Choroid plexus epithelial cell (primary cell): ENCODE data around the gene BMP10.

ENCODE experiments used
- DNase-seq: peaks from one replicate; pipeline ENCODE4 v3.0.0-alpha.2; 2010; ENCODE audit warnings: low read depth
- H3K4me3 ChIP-seq: 2 replicates; pipeline ENCODE4 v1.5.1; 2011; ENCODE audit warnings: low read depth, mild to moderate bottlenecking, control low read depth, low read length, moderate library complexity
- CTCF ChIP-seq: conservative IDR thresholded peaks from 2 replicates; pipeline ENCODE4 v1.5.1; 2011; ENCODE audit warnings: low read depth, mild to moderate bottlenecking, control low read depth, inconsistent platforms, low read length, moderate library complexity

Gene BMP10

GRCh38 chr2:68825866-68826265 lies 45.3 kb downstream of the BMP10 start:
- no peak for TF ChIP-seq CTCF
- DNase-seq: no peak
- H3K4me3 ChIP-seq: no peak overlapping the region

GRCh38 chr2:68824831-68825230 lies 46.4 kb downstream of the BMP10 start:
- no peak overlapping the region for H3K4me3 ChIP-seq
- no peak for TF ChIP-seq CTCF
- DNase-seq: no peak

GRCh38 chr2:68822207-68822872 lies 48.9 kb downstream of the BMP10 start:
- TF ChIP-seq CTCF: no peak

GRCh38 chr2:68819556-68819955 lies 51.6 kb downstream of the BMP10 start:
- peak; percentile 67 for DNase-seq
- TF ChIP-seq CTCF: no peak
- no peak overlapping the region for H3K4me3 ChIP-seq

More at GRCh38 chr2:68822207-68822872, 48.9 kb downstream of the BMP10 start:
- no peak for DNase-seq
- H3K4me3 ChIP-seq: no peak overlapping the region

- no peak for TF ChIP-seq CTCF
- no peak for DNase-seq
- no peak overlapping the region for H3K4me3 ChIP-seq
These were observed 53.9 kb downstream of the BMP10 start for GRCh38 chr2:68817306-68817705.
